C4-2B (cell line): ENCODE data around the gene SDK2.

ENCODE experiments used
- H3K27ac ChIP-seq: fragments of 450-650 bp; 2 replicates; pipeline ENCODE4 v1.5.1; 2017
- ZFX ChIP-seq: fragments of 450-650 bp; IDR thresholded peaks from 2 replicates; pipeline ENCODE4 v1.6.1; 2017
- TF ChIP-seq, protein P1 (sequence below): fragments of 450-650 bp; conservative IDR thresholded peaks from 2 replicates; pipeline ENCODE4 v1.5.1; 2017; ENCODE audit warnings: mild to moderate bottlenecking

SDK2 gene

GRCh38 chr17:73584987-73585386 lies 59.3 kb downstream of the SDK2 start:
- no peak overlapping the region for H3K27ac ChIP-seq
- no peak for TF ChIP-seq ZFX
- TF ChIP-seq, protein P1, sequence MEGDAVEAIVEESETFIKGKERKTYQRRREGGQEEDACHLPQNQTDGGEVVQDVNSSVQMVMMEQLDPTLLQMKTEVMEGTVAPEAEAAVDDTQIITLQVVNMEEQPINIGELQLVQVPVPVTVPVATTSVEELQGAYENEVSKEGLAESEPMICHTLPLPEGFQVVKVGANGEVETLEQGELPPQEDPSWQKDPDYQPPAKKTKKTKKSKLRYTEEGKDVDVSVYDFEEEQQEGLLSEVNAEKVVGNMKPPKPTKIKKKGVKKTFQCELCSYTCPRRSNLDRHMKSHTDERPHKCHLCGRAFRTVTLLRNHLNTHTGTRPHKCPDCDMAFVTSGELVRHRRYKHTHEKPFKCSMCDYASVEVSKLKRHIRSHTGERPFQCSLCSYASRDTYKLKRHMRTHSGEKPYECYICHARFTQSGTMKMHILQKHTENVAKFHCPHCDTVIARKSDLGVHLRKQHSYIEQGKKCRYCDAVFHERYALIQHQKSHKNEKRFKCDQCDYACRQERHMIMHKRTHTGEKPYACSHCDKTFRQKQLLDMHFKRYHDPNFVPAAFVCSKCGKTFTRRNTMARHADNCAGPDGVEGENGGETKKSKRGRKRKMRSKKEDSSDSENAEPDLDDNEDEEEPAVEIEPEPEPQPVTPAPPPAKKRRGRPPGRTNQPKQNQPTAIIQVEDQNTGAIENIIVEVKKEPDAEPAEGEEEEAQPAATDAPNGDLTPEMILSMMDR, result no peak

DNA sequence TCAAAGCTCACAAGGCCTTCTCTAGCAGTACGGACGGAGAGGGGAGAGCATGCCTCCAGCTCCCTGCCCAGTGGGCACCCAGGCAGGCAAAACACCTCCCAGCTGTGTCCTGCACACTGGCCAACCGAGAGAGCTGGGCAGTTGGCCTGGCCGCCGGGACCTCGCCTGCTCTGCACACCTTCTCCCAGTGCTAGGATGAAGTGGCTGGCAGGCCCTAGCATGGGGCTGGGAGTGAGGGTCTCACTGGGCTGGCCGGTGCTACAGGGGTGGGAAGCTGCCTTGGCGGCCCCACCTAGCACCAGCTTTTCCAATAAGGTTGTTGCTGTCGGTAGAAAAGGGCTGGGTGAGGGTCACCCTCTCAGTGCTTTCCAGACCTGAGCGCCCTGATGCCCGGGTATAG lies 60.2 kb downstream of the SDK2 start:
- no peak overlapping the region for H3K27ac ChIP-seq
- no peak for TF ChIP-seq ZFX
- TF ChIP-seq, protein P1, result no peak

GRCh38 chr17:73582821-73583220 lies 61.4 kb downstream of the SDK2 start:
- TF ChIP-seq ZFX, result no peak
- TF ChIP-seq, protein P1, result no peak
- no peak overlapping the region for H3K27ac ChIP-seq

DNA sequence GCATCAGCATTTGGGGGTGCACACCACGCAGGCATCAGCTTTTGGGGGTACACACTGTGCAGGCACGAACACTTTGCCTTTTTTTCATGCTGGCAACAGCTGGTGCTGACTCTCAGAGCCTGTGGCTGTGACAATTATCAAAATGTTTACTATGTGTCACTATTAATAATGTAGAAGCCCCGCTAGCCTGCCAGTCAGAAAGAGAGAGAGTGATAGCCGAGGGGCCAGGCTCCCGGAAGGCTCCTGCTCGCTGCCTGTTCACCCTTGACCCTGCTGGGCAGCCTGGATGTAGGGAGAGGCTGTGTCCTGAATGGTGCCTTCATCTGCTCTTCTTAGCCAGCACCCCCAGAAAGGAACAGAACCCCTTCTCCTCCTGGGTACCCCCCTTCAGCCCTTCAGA lies 61.9 kb downstream of the SDK2 start:
- TF ChIP-seq, protein P1, result no peak
- no peak for TF ChIP-seq ZFX
- H3K27ac ChIP-seq, result no peak overlapping the region

DNA sequence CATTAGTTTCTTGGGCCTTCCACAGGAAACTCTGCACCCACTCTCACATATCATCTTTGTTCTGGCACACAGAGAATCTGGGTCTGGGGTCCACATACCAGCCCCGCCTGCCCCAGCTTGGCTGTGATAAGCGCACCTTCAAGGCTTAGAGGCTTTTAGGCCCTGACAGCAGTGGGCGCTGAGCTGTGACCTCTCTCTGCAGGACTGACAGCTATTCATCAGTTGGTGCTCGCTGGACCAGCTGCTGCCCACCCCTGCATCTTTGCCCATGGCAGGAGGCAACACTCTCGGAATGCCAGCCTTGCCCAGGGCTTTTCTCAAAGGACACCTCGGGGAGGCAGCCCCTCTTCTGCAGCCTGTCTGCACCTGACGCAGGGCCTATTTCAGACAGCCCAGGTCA lies 62.9 kb downstream of the SDK2 start:
- TF ChIP-seq, protein P1, result no peak
- TF ChIP-seq ZFX, result no peak
- H3K27ac ChIP-seq, result no peak overlapping the region

DNA sequence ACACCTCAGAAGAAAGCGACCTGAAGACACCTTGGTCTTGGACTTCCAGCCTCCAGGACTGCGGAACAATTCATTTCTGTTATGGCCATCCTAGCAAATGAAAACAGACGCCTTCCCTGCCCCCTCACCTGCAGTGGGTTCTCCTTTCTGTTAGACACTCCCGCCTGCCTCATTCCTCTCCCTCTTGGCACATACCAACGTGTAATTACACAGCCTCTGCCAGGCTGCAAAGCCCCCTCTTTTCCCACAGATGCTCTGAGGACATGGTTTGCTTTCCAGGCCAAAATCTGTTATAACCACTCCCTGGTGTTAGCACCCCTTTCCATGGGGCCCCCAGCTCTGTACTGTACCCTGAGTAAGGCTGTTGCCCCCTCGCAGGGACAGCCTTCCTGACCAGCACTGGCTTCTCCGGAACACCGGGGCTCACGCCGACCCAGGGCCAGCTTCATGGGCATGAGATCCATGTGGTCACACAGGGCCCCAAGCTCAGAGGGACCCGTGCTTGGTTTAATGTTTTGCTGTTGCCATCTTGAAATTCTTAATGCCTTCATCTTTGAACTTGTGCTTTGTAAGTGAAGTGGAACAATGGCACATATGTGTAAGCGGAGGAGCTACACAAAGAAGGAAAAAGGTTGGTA lies 64.1 kb downstream of the SDK2 start:
- TF ChIP-seq ZFX, result no peak
- TF ChIP-seq, protein P1, result no peak
- H3K27ac ChIP-seq, result no peak overlapping the region

DNA sequence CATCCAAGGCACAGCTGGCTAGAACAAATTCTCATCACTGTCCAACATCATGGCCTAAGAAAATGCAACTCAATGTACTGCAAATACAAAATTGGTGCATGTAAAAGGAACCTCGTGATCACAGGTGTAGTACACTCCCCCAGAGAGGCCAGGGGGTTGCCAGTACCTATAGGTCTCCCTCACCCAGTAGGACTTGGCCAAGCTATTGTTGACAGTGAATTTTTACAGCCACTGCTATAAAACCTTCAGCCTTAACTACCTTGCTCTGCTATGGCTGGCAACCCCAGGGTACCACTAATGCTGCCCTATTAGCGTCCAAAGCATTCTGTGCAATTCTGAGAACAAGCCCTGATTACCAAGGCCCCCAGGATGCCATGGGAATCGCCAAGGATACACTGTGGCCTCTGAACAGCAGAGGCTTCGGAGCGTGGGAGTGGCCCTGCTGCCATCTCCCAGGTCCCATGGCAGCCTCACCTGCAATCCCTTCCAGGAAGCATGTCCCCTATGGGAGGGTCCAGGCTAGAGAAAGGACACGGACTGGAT lies 67.6 kb downstream of the SDK2 start:
- peak overlapping the region; percentile 27; the same call in 1 of the 2 replicates for H3K27ac ChIP-seq
- TF ChIP-seq ZFX, result no peak
- TF ChIP-seq, protein P1, result no peak
